ENCODE results near the gene RPS6KB1.
"Not testable (repeated sequence)": the region's sequence is repeated elsewhere in the genome, so short reads cannot be mapped to it uniquely, and the experiment has no call there.

The RPS6KB1 gene

DNA sequence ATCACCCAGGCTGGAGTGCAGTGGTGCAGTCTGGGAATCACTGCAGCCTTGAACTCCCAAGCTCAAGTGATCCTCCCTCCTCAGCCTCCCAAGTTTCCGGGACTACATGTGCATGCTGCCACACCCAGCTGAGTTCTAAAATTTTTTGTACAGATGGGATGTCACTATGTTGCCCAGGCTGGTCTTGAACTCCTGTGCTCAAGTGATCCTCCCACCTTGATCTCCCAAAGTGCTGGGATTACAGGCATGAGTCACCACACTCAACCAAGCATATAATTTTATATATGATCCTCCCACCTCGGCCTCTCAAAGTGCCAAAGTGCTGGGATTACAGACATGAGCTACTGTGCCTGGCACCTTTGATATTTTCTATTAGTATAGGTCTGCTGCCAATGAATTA is 78.8 kb downstream of the RPS6KB1 start:
- H3K36me3 ChIP-seq (ENCODE audit: insufficient read depth, low read length); H3K4me3 ChIP-seq (ENCODE audit: low read length); H3K27me3 ChIP-seq (ENCODE audit: insufficient read depth, low read length); H2AFZ ChIP-seq (ENCODE audit: low read depth, low read length); H3K9me3 ChIP-seq (ENCODE audit: low read length); H3K4me1 ChIP-seq (ENCODE audit: insufficient read depth, low read length): not testable (repeated sequence)

DNA sequence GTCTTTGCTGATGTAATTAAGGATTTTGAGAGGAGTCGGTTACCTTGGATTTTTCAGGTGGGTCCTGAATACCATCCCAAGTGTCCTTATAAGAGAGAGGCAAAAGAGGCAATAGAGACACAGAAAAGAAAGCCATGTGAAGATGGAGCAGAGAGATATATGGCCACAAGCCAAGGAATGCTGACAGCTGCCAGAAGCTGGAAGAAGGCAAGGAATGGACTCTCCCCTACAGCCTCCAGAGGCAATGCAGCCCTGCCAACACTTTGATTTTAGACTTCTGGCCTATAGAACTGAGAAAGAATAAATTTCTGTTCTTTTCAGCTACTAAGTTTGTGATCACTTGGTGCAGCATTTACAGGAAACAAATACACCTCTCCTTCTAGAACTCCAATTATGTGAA is 79.9 kb downstream of the RPS6KB1 start:
- Histone ChIP-seq H2AFZ (ENCODE audit: low read depth, low read length) (no peak overlapping the region), H3K36me3 (ENCODE audit: insufficient read depth, low read length) (no peaks in the 10 kb centered on the region), H3K4me3 (ENCODE audit: low read length) (no peak overlapping the region), H3K9me3 (ENCODE audit: low read length) (no peaks in the 10 kb centered on the region), H3K27me3 (ENCODE audit: insufficient read depth, low read length) (no peaks in the 10 kb centered on the region), H3K4me1 (ENCODE audit: insufficient read depth, low read length) (peaks cover 5% of the 10 kb centered on the region)

DNA sequence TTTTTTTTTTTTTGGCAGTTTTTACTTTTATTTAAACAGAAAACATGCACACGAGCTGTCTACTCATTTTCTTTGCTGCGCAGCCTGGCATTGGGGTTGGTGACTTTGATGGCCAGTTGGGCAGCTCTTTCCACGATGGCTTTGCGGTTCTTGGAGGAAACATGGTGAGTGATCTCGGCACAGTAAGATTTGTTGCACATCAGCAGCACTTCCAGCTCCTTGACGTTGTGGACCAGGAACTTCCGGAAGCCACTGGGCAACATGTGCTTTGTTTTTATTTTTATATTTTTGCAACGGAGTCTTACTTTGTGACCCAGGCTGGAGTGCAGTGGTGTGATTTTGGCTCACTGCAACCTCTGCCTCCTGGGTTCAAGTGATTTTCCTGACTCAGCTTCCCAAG is 80.6 kb downstream of the RPS6KB1 start:
- H3K9me3 ChIP-seq (ENCODE audit: low read length); H3K4me3 ChIP-seq (ENCODE audit: low read length); H3K27me3 ChIP-seq (ENCODE audit: insufficient read depth, low read length); H2AFZ ChIP-seq (ENCODE audit: low read depth, low read length); H3K4me1 ChIP-seq (ENCODE audit: insufficient read depth, low read length); H3K36me3 ChIP-seq (ENCODE audit: insufficient read depth, low read length): not testable (repeated sequence)

DNA sequence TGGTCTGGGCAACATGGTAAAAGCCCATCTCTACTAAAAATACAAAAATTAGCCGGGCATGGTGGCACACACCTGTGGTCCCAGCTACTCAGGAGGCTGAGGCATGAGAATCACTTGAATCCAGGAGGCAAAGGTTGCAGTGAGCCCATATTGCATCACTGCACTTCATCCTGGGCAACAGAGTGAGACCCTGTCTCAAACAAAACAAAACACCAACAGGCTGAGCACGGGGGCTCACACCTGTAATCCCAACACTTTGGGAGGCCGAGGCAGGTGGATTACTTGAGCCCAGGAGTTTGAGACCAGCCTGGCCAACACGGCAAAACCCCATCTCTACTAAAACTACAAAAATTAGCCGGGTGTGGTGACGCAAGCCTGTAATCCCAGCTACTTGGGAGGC is 82.2 kb downstream of the RPS6KB1 start:
- H2AFZ ChIP-seq (ENCODE audit: low read depth, low read length); H3K9me3 ChIP-seq (ENCODE audit: low read length); H3K27me3 ChIP-seq (ENCODE audit: insufficient read depth, low read length); H3K4me3 ChIP-seq (ENCODE audit: low read length); H3K4me1 ChIP-seq (ENCODE audit: insufficient read depth, low read length); H3K36me3 ChIP-seq (ENCODE audit: insufficient read depth, low read length): not testable (repeated sequence)

DNA sequence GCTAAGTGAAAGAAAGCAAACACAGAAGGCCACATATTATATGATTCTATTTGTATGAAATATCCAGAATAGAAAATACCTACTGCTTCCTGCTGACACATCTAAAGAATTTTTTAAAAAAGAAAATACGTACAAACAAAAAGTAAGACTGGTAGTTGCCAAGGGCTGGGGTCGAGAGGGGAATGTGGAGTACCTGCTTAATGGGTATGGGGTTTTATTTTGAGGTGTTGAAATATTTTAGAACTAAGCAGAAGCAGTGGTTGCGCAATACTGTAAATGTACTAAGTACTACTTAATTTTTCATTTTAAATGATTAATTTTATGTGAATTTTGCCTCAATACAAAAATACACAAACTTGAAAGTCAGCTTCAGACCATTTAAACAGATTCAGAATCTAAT is 103.7 kb downstream of the RPS6KB1 start:
- H3K9me3 ChIP-seq (ENCODE audit: low read length); H3K4me3 ChIP-seq (ENCODE audit: low read length); H3K36me3 ChIP-seq (ENCODE audit: insufficient read depth, low read length); H2AFZ ChIP-seq (ENCODE audit: low read depth, low read length); H3K4me1 ChIP-seq (ENCODE audit: insufficient read depth, low read length); H3K27me3 ChIP-seq (ENCODE audit: insufficient read depth, low read length): not testable (repeated sequence)
